K562 (cell line): Measurements from ENCODE around the gene SLC34A3. TPM values are rescaled to one million over a fixed set of nuclear protein-coding genes. Genes with fewer than 3 reads are reported as not detected.

Experiments used
- ATAC-seq: fragments of 200-7000 bp; cut with Tn5 transposase; 3 replicates; pipeline ENCODE4 v1.9.1; 2020; ENCODE audit warnings: moderate library complexity
- BruUV-seq: library from RNA; stranded (reverse); fragments of 400-500 nt; replicated peaks from 2 replicates; lab custom pipeline; 2021; lab: Mats Ljungman, UMichigan
- CTCF ChIA-PET: fragments of 300-600 bp; formaldehyde crosslinking; extraction: SDS; loops from one replicate; lab custom pipeline; 2021; ENCODE audit warnings: low intra/inter-chr PET ratio; lab: Yijun Ruan, JAX
- POLR2A ChIA-PET: fragments of 300-600, 350-650 bp; sonication (Branson Sonifier 250); formaldehyde crosslinking; extraction: SDS; loops from one replicate; lab custom pipeline; 2021; ENCODE audit warnings: antibody characterized with exemption, inconsistent platforms; lab: Yijun Ruan, JAX
- DNase-seq, 4 experiments: peaks; one replicate each; pipeline versions ENCODE4 v3.0.0 to v3.0.0-alpha.2; 2011 to 2018; ENCODE audit warnings: low spot score in 3 of 4, mixed read lengths in 3 of 4; ENCODE audit errors: extremely low read depth in 1 of 4
- FAIRE-seq: peaks from 2 replicates; lab custom pipeline; 2011; peaks lifted over from hg19 to GRCh38; lab: Jason Lieb, UNC
- H2AFZ ChIP-seq: 2 replicates; pipeline ENCODE4 v1.6.0; 2011; ENCODE audit warnings: low read depth, low read length, control low read depth, inconsistent platforms
- H3K27ac ChIP-seq: fragments of 200-600 bp; 3 replicates; pipeline ENCODE4 v1.8.0; 2011; ENCODE audit warnings: low read depth, mild to moderate bottlenecking, control low read depth, inconsistent platforms, low read length, moderate library complexity, mixed read lengths; ENCODE audit errors: extremely low read depth
- H3K27me3 ChIP-seq, 2 experiments: fragments of 300-600 bp in 1 of 2; 2 replicates in 1 of 2; 3 replicates in 1 of 2; pipeline versions ENCODE4 v1.6.0 to v1.8.0; 2011; ENCODE audit warnings: inconsistent platforms in 2 of 2, low read length in 2 of 2, mild to moderate bottlenecking in 1 of 2, mixed read lengths in 1 of 2, moderate library complexity in 1 of 2; ENCODE audit not compliant: control insufficient read depth in 2 of 2, insufficient read depth in 2 of 2
- H3K36me3 ChIP-seq: fragments of 300-600 bp; 3 replicates; pipeline ENCODE4 v1.8.0; 2011; ENCODE audit warnings: mild to moderate bottlenecking, low read length, inconsistent platforms; ENCODE audit not compliant: control insufficient read depth, insufficient read depth
- H3K4me1 ChIP-seq, 2 experiments: fragments of 200-600 bp in 1 of 2; replicated peaks in 1 of 2; 2 replicates in 1 of 2; 3 replicates in 1 of 2; pipeline versions ENCODE4 v1.5.1 to v1.8.0; 2011; ENCODE audit warnings: inconsistent platforms in 2 of 2, low read length in 2 of 2, mild to moderate bottlenecking in 1 of 2, mixed read lengths in 1 of 2, moderate library complexity in 1 of 2; ENCODE audit not compliant: control insufficient read depth in 2 of 2, insufficient read depth in 2 of 2
- H3K4me2 ChIP-seq: 2 replicates; pipeline ENCODE4 v1.6.1; 2011; ENCODE audit warnings: low read length, control low read depth, inconsistent platforms, mixed read lengths; ENCODE audit not compliant: insufficient read depth
- H3K4me3 ChIP-seq: fragments of 200-600 bp; sonication (generic), shearing (Covaris generic); 2 replicates; pipeline ENCODE4 v1.5.1; 2016; ENCODE audit warnings: control low read depth, inconsistent platforms
- H3K79me2 ChIP-seq: fragments of 200-600 bp; 3 replicates; pipeline ENCODE4 v1.8.0; 2011; ENCODE audit warnings: low read length, inconsistent platforms; ENCODE audit not compliant: control insufficient read depth, insufficient read depth
- H3K9ac ChIP-seq, 2 experiments: 2 replicates each; pipeline versions ENCODE4 v1.6.0 to v1.6.1; 2011; ENCODE audit warnings: low read depth in 2 of 2, low read length in 2 of 2, control low read depth in 1 of 2, inconsistent platforms in 1 of 2, mild to moderate bottlenecking in 1 of 2, mixed read lengths in 1 of 2; ENCODE audit not compliant: insufficient read depth in 1 of 2
- H3K9me1 ChIP-seq: one replicate; pipeline ENCODE4 v1.6.0; 2011; ENCODE audit warnings: inconsistent platforms, mild to moderate bottlenecking, low read length, moderate library complexity; ENCODE audit not compliant: control insufficient read depth, insufficient read depth
- H3K9me3 ChIP-seq: replicated peaks from 2 replicates; pipeline ENCODE4 v1.5.1; 2011; ENCODE audit warnings: low read depth, low read length, inconsistent platforms; ENCODE audit not compliant: control insufficient read depth, insufficient read depth
- H4K20me1 ChIP-seq: replicated peaks from 2 replicates; pipeline ENCODE4 v1.6.1; 2011; ENCODE audit warnings: low read length, inconsistent platforms, mixed read lengths; ENCODE audit not compliant: control insufficient read depth, insufficient read depth
- BACH1 ChIP-seq: fragments of 200-800 bp; sonication (Bioruptor generic); IDR thresholded peaks from 2 replicates; pipeline ENCODE4 v1.6.1; 2016; ENCODE audit warnings: missing genetic modification characterization, missing compliant biosample characterization
- CCAR2 ChIP-seq: fragments of 200-400 bp; formaldehyde crosslinking; IDR thresholded peaks from 2 replicates; pipeline ENCODE4 v1.6.1; 2017; ENCODE audit warnings: mild to moderate bottlenecking, low read depth, low read length
- ELF1 ChIP-seq: fragments of 200-800 bp; sonication (Bioruptor generic); IDR thresholded peaks from 2 replicates; pipeline ENCODE4 v1.6.1; 2016; ENCODE audit warnings: missing genetic modification characterization, missing compliant biosample characterization
- HDAC8 ChIP-seq: fragments of 450-650 bp; IDR thresholded peaks from 2 replicates; pipeline ENCODE4 v1.6.1; 2016; ENCODE audit warnings: mild to moderate bottlenecking, missing genetic modification characterization, moderate library complexity, missing compliant biosample characterization
- MCM7 ChIP-seq, 2 experiments: fragments of 450-650 bp; IDR thresholded peaks; 2 replicates each; pipeline ENCODE4 v1.6.1; 2016 to 2018
- PBX2 ChIP-seq, 2 experiments: IDR thresholded peaks in 1 of 2; conservative IDR thresholded peaks in 1 of 2; 2 replicates each; pipeline ENCODE4 v1.6.1; 2016; ENCODE audit warnings: low read depth in 2 of 2, mild to moderate bottlenecking in 1 of 2, missing compliant biosample characterization in 1 of 2, missing genetic modification characterization in 1 of 2, moderate library complexity in 1 of 2
- PCBP1 ChIP-seq: fragments of 200-400 bp; formaldehyde crosslinking; IDR thresholded peaks from 2 replicates; pipeline ENCODE4 v1.6.1; 2018; ENCODE audit warnings: mild to moderate bottlenecking, low read depth, low read length; ENCODE audit not compliant: poor library complexity, severe bottlenecking
- PURB ChIP-seq: sonication (generic); formaldehyde crosslinking; IDR thresholded peaks from 2 replicates; pipeline ENCODE4 v1.9.0; 2021; ENCODE audit warnings: low read depth, mild to moderate bottlenecking, missing genetic modification reagents
- RBM22 ChIP-seq: fragments of 200-400 bp; formaldehyde crosslinking; IDR thresholded peaks from 2 replicates; pipeline ENCODE4 v1.6.1; 2018; ENCODE audit warnings: low read length, low read depth; ENCODE audit not compliant: poor library complexity, severe bottlenecking
- SP2 ChIP-seq: IDR thresholded peaks from 2 replicates; pipeline ENCODE4 v1.6.1; 2011; ENCODE audit warnings: mild to moderate bottlenecking, low read depth, low read length, moderate library complexity; ENCODE audit not compliant: poor library complexity, severe bottlenecking; ENCODE audit errors: extremely low read depth
- SRF ChIP-seq, 2 experiments: fragments of 250-450, 450-650 bp in 1 of 2; sonication (Bioruptor Pico) in 1 of 2; sonication (generic) in 1 of 2; formaldehyde crosslinking; IDR thresholded peaks; 2 replicates each; pipeline versions ENCODE4 v1.5.0 to v1.5.1; 2020 to 2022; ENCODE audit warnings: mild to moderate bottlenecking in 1 of 2, missing genetic modification reagents in 1 of 2
- TEAD4 ChIP-seq, 2 experiments: sonication (generic) in 1 of 2; formaldehyde crosslinking in 1 of 2; IDR thresholded peaks; 2 replicates each; pipeline versions ENCODE4 v1.6.1 to v1.8.0; 2012 to 2022; ENCODE audit warnings: borderline replicate concordance in 1 of 2, inconsistent platforms in 1 of 2, low read length in 1 of 2, mild to moderate bottlenecking in 1 of 2, missing genetic modification reagents in 1 of 2
- ZBTB49 ChIP-seq: sonication (generic); formaldehyde crosslinking; IDR thresholded peaks from 2 replicates; pipeline ENCODE4 v1.8.0; 2022; ENCODE audit warnings: missing genetic modification reagents, mild to moderate bottlenecking, borderline replicate concordance
- ZBTB8A ChIP-seq: fragments of 450-650 bp; IDR thresholded peaks from 2 replicates; pipeline ENCODE4 v1.6.1; 2018; ENCODE audit warnings: mild to moderate bottlenecking, moderate library complexity; ENCODE audit not compliant: partially characterized antibody
- ZKSCAN1 ChIP-seq: fragments of 150-350 bp; IDR thresholded peaks from 2 replicates; pipeline ENCODE4 v1.6.1; 2016; ENCODE audit warnings: low read depth, low read length
- ZNF75A ChIP-seq: fragments of 450-650 bp; formaldehyde crosslinking; IDR thresholded peaks from 2 replicates; pipeline ENCODE4 v1.4.0; 2020; ENCODE audit warnings: mild to moderate bottlenecking
- WGBS: fragments of 100-300 bp; shearing (Covaris generic); methylation state at CpG from one replicate; pipeline ENCODE4 v1.1.6; 2016; ENCODE audit warnings: low coverage, mixed read lengths; ENCODE audit not compliant: insufficient coverage; ENCODE audit errors: missing lambda C conversion rate; 5-methylcytosine and 5-hydroxymethylcytosine counted together
- in situ Hi-C: fragments of 300-500 bp; cut with MboI; formaldehyde crosslinking; loops from 4 replicates; pipeline ENCODE4 v1.15.0; 2018; ENCODE audit warnings: inconsistent platforms, mixed read lengths
- intact Hi-C: fragments of 100-400 bp; cut with micrococcal nuclease; formaldehyde crosslinking; loops from 2 replicates; pipeline ENCODE4 v1.14.2; 2022
- polyA plus RNA-seq, 8 experiments: library from polyadenylated mRNA; depleted of rRNA in 4 of 8; stranded (reverse) in 5 of 8; unstranded in 3 of 8; fragments of >200 nt; fragmentation: Nextera tagmentation in 2 of 8; fragmentation: Illumina TruSeq in 1 of 8; extraction: Ambion mirVana in 2 of 8; extraction: Trizol in 1 of 8; gene quantifications; 2 replicates each; pipeline versions ENCODE4 v1.2.1 to v1.2.3, GENCODE V29; 2011 to 2014; ENCODE audit warnings: inconsistent platforms in 1 of 8, missing spikeins in 1 of 8
- total RNA-seq, 7 experiments: library from RNA; depleted of rRNA in 6 of 7; stranded (reverse); fragments of >200 nt in 6 of 7; fragmentation: Illumina TruSeq in 2 of 7; extraction: Trizol in 2 of 7; gene quantifications; 2 replicates each; pipeline versions ENCODE4 v1.2.1 to v1.2.3, GENCODE V29; 2011 to 2021; ENCODE audit warnings: low replicate concordance in 1 of 7

The SLC34A3 gene
- total and polyA plus RNA-seq, 9 of the 15 experiments (the other 6 are each of a cell fraction or from before 2014, with no cell fraction given) = not detected

- no peak for DNase-seq
- ChIA-PET CTCF (no interaction called here), POLR2A (no interaction called here)
- intact Hi-C loops = no loop called here
- Histone ChIP-seq H3K9me3 (no peaks in the 10 kb centered on the region), H3K4me2 (no peak overlapping the region), H3K79me2 (peaks cover 37% of the 10 kb centered on the region), H3K4me3 (no peak overlapping the region), H3K36me3 (peaks cover 44% of the 10 kb centered on the region; the same call in 1 of the 3 replicates), H3K4me1 (peaks cover 16 to 62% of the 10 kb centered on the region in 2 experiments), H3K9ac (peak overlapping the region in 1 of 2 experiments; percentile 58; a peak in 1 of 4 replicates), H4K20me1 (no peaks in the 10 kb centered on the region), H3K27me3 (no peaks in the 10 kb centered on the region), H2AFZ (no peak overlapping the region), H3K9me1 (no peaks in the 10 kb centered on the region), H3K27ac (no peak overlapping the region)
- BruUV-seq = no TSS peak
- FAIRE-seq = no peak
- in situ Hi-C loops = no loop called here
- ATAC-seq = no peak
- WGBS = over 99% methylated on average over 21 of the region's 85 CpGs
- no peak for TF ChIP-seq CCAR2
- no peak for TF ChIP-seq SRF (CRISPR knock-in tag; IDR thresholded peaks at IDR 0.05)
- no peak for TF ChIP-seq ELF1 (tag)
- no peak for TF ChIP-seq ZNF75A (CRISPR knock-in tag)
- no peak for TF ChIP-seq TEAD4 (IDR thresholded peaks at IDR 0.05; ENCODE audit: low read length)
- TF ChIP-seq TEAD4 (CRISPR knock-in tag; IDR thresholded peaks at IDR 0.05; ENCODE audit: borderline replicate concordance) = no peak
- no peak for TF ChIP-seq BACH1
- no peak for TF ChIP-seq ZBTB8A
- TF ChIP-seq PURB (CRISPR knock-in tag) = no peak
- TF ChIP-seq SP2 = no peak
- peak; percentile 47 for TF ChIP-seq RBM22
- peak; percentile 21 for TF ChIP-seq PCBP1
- TF ChIP-seq ZBTB49 = no peak
- no peak for TF ChIP-seq HDAC8
- no peak for TF ChIP-seq MCM7 (IDR thresholded peaks at IDR 0.05)
- TF ChIP-seq ZKSCAN1 = no peak
- TF ChIP-seq PBX2 (CRISPR knock-in tag; IDR thresholded peaks at IDR 0.05; ENCODE audit: low read depth) = no peak
- no peak for TF ChIP-seq PBX2 (tag; conservative IDR thresholded peaks at IDR 0.05; ENCODE audit: low read depth)
Observed at GRCh38 chr9:137280474-137281344, 50.0 kb downstream of the SLC34A3 start.
